Hematopoietic multipotent progenitor cell treated with erythropoietin and hydrocortisone succinate and interleukin-3 and kit ligand, for 15 days (in vitro differentiated cells): ENCODE data around the gene ADGRD1.

Experiments used
- DNase-seq: peaks from one replicate; pipeline ENCODE4 v3.0.0-alpha.2; 2015; ENCODE audit warnings: low spot score

ADGRD1 gene

DNA sequence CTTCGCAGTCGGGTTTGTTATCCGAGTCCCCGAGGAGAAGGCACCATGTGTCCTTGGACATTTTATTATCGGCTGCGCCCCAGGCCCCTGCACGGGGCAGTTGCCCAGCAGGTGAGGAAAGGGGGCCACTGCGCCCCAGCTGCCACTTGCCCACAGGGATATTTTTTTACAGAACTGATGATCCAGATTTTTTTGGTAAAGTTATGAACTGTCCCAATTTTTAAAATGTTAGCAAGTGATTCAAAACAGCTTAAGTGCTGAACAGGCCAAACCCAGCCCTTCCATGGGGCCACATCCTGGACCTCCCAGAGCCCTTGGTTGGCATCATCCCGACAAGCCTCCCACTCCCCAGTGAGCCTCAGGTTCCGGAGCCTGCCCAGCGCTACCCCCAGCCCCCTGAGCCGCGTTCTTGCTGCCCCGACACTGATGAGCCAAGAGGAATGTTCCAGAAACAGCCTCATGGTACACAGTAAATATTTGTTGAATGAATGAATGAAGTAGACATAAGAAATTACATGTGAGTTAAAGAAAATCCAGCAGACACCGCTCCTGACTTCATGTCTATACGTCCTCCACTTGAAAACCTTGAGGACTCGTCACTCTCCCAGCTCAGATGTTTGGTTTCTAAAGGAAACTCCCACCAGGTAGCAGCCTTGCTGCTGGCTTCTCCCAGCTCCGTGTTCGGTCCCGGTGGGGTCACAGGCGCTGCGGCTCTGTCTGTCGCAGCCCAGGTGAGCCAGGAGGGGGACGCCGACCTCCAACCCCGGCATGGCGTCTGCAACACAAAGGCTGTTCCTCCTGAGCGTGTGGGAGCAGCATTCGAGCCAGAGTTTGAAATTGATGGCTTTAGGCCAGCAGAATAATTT, 88.5 kb downstream of the ADGRD1 start:
- no peak for DNase-seq

DNA sequence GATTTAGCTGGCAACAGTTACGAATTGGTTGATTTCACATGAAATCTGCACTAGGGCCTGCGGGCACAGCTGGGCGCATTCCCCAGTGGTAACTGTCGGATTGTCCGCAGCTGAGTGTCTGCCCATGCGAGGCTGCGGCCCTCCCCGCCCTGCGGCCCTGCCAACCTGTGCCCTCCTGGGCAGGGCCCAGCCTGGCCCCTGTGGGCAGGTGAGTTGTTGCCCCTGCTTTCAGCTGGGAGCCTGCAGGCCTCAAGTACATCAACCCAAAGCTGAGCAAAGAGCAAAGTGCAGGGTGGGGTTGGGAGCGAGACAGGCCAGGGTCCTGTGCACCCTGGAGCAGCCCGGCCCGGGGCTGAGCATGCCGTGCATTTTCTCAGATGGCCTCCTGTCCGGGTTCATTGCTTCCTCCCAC, 89.1 kb downstream of the ADGRD1 start:
- DNase-seq = no peak

DNA sequence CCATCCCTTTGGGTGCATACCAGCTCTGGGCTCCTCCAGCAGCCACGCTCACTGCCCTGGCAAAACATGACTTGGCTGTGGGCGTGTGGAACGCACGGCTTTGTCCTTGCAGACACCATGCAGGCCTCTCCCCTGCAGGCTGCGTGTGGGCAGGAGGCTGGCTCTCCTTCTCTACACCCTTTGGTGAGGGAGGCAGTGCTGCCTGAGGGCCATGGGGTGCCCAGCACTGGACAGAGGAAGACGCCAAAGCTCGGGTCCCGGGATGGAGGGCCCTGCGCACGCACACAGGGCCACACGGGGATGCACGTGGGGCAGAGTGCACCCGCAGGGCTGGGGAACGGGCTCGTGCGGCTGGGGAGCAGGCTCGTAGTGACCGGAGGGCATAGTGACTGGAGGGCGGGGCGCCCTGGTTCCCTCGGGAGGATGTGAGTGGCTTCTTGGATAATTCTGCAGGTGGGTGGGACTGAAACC, 89.7 kb downstream of the ADGRD1 start:
- DNase-seq = no peak

DNA sequence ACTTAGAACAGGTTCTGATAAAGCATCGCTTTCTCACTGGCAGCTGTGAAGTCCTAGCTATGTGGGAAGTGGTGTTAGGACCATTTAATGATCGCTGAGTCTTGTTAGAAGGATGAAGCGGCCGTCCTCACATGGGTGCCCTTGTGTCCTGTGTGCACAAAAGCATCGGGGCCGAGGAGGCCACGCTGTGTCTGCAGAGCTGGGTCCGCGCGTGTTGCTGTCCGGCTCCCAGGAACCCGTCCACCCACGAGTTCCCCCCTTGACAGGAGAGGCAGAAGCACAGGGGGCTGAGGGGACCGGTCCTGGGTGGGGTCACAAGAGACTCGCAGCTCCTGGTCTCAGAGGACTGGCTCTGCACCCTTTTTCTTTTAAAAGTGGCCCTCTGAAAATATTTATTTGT, 90.4 kb downstream of the ADGRD1 start:
- no peak for DNase-seq

DNA sequence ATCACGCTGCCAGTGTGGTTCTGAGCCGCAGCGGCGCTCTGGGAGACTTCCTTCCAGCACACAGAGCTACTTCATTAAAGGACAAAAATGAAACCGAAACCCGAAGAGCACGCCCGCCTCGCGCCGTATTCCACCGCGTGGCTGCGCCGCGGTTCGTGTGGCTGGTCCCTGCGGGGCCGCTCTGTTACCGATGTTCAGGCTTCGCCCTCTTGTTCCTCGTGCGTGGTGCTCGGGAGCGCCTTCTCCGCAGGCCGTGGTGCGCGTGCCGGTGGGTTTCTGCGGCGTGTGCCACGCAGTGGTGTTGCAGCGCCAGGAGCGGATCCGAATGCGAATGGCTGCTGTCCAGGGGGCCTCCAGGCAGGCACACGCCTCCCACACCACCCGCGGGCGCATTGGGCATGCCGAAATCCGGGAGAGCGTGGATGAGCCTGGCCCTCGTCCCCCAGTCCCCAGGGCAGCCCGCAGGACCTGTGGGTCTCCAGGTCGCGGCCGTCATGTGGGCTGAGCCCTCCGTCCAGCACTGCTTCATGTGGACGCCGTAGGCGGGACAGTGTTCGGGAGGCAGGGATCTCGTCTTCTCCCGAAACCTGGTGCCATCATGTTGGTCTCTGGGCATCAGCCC, 91.2 kb downstream of the ADGRD1 start:
- DNase-seq = no peak

DNA sequence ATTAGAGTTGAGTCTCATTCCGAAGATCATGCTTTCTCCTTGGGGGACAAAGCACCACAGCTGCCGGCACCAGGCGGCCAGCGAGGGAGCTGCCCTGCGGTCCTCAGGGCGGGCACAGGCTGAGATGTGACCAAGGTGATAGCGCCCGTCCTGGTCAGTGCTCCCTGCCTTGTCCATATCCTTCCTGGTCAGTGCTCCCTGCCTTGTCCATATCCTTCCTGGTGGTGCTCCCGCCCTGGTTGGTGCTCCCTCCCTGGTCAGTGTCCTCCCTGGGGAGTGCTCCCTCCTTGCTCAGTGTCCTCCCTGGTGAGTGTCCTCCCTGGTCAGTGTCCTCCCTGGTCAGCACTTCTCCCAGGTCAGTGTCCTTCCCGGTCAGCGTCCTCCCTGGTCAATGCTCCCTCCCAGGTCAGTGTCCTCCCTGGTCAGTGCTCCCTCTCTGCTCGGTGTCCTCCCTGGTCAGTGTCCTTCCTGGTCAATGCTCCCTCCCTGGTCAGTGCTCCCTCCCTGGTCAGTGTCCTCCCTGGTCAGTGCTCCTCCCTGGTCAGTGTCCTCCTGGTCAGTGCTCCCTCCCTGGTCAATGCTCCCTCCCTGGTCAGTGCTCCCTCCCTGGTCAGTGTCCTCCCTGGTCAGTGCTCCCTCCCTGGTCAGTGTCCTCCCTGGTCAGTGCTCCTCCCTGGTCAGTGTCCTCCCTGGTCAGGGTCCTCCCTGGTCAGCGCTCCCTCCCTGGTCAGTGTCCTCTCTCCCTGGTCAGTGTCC, 92.2 kb downstream of the ADGRD1 start:
- no peak for DNase-seq

DNA sequence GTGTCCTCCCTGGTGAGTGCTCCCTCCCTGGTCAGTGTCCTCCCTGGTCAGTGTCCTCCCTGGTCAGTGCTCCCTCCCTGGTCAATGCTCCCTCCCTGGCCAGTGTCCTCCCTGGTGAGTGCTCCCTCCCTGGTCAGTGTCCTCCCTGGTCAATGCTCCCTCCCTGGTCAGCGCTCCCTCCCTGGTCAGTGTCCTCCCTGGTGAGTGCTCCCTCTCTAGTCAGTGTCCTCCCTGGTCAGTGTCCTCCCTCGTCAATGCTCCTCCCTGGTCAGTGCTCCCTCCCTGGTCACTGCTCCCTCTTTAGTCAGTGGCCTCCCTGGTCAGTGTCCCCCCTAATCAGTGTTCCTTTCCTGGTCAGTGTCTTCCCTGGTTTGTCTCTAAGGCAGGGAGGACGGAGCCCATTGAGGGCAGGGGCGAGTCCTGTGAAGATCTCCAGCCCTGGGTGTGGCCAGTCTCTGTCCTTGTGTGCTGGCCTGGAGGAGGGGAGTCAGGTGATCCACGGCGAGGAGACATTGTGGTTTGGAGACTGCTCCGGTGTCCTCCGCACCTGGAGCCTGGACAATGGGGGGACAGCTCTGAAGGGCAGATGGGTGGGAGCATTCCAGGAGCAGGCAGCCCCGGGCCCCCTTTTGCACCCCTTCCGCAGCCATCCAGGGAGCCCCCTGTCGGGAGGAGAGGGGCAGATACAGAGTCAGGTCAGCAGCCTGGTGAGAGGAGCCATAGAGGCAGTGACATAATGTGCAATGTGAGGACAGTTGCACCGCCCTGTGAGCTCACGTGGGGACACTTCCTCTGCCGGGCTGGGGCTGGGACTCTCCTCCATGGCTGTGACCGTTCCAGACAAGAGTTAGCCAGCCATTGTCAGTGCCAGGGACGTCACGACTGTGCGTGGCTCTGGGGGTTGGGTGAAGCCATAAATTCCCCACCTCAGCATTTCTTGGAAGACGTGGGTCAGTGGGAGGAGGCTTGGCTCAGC, 93.4 kb downstream of the ADGRD1 start:
- no peak for DNase-seq

DNA sequence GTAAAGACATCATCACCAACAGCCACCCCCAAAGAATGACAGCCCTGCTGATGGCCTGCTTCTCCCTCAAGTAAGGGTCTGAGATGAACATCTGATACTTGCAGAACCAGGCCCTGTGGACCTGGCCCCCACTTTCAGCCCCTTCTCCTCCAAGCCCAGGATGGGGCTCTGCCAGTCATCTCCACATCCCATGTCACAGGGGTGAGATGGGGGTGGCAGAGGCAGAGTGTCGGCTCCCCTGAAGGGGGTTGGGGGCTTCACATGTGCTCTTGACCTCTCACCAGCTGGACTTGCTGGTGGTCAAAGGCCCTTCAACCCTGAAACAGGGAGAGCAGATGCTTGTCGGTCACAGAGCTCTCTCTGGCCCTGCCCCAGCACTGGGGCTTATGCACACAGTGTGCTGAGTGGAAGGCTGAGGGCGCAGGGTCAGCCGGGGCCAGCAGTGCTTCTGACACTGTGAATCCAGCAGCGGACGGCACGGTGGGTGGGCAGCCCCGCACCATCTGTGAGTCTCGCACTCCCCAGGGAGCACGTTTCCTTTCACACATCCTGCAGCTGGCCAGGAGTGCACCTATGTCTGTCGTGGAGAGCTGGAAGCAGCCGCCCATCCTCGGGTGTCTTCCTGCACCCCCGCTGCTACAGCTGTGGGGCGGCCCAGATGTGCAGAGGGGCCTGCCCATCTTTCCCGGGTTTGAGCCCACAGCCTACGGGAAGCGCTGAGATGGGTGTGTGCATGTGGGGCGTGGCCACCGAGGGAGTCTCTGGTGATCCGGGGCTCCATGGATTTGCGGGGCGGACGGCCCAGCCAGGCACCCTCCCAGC, 94.3 kb downstream of the ADGRD1 start:
- no peak for DNase-seq

DNA sequence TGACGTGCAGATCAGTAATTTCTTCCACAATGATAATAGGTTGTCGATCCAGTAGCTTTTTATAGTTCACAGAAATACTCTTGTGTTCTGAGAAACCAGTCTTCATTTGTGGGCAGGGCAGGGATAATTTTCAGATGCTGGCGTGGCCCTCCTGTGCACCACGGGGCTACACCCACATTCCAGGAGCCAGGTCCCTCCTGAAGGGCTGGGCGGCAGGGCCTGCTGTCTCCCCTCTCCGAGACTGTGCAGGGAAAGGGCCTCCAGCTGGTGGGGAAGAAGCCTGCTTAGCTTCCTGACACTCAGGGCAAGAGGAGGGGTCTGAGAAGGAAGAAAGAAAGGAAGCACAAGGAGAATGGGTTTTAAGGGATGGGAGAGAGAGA, 94.9 kb downstream of the ADGRD1 start:
- no peak for DNase-seq

DNA sequence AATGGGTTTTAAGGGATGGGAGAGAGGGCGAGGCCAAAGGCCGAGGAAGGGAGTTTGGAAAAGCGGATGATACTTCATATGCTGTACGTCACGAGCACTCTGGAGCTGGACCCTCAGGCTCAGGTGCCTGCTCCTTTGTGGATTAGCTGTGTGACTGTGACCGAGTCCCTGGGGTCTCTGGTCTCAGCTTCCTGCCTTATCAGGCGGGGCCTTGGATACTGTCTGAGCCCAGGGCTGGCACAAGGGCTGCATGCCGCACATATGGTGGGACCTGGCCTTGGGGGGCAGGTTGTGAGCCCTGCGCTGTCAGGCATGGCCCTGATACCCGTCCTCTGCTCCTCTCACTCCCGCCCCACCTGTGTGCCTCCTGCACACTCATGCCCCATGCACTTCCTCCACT, 95.3 kb downstream of the ADGRD1 start:
- no peak for DNase-seq

DNA sequence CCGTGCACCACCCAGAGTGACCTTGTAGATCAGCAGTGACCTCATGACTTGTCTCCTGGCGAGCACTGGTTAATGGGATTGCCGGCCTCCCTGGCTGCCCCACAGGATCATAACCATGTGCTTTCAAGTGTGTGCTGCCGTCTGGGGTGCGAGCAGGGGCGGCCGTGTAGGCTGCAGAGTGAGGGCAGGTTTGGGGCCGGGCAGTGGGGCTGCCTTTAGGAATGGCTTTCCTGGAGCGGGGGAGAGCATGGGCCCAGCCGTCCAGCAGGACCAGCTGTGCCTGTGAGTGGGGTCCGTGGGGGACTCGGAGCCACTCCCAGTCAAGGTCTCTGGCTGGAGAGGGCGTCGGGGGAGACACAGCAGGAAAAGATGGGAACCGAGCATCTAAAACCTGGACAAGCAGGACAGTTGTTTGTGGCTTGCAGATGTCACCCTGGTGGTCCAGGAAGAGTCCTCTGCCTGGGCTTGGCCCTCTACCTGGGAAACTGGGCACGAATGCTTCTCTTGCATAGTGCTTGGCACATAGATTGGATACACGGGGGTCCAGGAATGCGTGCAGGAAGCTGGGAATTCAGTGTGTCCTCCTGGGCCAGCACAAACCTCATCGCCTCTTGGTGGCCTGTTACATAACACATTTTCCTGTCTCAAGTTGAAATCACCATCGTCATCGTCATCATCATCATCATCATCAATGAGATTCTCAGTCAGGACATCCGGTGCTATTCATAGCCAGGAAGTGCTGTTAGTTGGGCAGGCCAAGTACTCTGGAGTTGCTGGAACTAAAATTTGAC, 96.0 kb downstream of the ADGRD1 start:
- no peak for DNase-seq

DNA sequence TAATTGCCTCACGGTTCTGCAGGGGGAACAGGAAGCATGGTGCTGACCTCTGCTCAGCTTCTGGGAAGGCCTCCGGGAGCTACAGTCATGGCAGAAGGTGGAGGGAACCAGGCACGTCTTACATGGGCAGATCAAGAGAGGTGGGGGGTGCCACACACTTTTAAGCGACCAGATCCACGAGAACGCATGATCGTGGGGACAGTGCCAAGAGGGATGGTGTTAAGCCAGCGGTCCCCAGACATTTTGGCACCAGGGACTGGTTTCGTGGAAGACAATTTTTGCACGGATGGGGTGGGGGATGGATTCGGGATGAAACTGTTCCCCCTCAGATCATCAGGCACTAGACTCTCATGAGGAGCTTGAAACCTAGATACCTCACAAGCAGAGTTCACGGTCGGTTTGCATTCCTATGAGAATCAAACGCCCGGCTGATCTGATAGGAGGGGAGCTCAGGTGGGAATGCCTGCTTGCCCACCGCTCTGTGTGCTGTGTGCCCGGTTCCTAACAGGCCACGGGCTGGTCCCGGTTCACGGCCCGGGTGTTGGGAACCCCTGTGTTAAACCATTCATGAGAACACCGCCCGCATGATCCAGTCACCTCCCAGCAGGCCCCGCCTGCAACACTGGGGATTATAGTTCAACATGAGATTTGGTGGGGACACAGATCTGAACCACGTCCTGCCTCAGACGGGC, 96.9 kb downstream of the ADGRD1 start:
- DNase-seq = no peak

DNA sequence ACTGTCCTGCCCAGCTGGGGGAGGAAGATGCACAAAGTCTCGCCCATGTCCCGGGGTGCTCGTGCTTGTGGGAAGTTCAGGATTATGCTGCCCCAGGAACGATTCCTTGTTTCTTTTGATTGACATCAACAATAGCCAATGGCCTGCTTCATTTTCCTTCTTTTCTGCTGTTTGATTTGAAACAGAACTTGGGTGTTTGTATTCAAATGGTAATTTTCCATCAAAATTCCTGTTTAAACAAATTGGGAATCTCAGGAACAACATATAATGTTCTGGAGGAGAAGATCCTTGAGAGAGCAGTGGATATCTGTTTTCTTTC, 97.4 kb downstream of the ADGRD1 start:
- DNase-seq = no peak

DNA sequence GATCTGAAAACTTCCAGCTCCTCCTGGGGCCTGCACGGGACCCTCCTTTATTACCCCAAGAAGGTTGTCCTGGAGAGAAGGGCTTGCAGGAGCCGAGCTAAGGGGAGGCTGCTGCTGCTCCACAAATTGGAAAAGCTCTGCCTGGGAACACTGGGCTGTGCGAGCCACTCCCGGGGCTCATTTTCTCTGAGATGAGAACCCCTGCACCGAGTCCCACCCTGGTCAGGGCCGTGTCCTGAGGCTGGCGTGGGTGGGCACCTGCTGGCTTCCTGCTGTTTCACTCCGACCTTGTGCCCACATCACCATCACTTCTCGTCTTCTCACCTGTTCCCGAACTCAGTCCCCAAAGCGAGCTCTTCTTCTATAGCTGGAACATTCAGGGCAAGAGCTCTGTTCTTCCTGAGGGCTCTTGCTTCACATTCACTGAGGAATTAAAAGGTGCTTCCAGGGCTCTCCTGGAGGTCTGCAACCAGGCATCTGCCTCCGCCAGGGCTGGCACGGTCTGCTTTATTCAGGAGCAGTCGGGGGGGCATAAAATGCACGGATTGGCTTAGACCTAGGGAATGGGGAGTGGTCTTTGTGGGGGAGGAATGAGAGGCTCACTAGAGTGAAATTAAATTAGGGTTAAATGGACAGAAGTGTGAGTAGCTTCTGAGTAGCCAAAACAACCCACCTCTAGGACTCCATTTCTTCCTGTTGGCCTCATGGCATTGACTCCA, 98.5 kb downstream of the ADGRD1 start:
- DNase-seq = no peak

DNA sequence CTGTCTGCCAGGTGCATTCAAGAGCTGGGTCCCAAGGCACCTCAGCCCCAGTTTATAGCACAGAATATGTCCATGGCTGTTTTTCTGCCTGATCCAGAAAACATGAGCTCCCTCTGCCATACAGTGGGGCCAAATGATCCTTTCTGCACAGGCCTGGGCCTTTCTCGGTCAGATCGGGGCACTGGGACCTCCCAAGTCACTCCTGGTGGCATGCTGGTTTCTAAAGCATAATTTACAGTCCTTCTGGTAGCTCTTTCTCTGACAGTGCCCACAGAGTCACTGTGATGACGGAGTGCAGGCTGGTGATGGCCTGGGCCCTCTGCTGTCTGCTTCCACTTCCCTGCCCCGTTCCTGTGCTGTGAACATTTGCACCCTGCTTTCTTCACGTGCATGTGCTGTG, 99.2 kb downstream of the ADGRD1 start:
- DNase-seq = no peak

DNA sequence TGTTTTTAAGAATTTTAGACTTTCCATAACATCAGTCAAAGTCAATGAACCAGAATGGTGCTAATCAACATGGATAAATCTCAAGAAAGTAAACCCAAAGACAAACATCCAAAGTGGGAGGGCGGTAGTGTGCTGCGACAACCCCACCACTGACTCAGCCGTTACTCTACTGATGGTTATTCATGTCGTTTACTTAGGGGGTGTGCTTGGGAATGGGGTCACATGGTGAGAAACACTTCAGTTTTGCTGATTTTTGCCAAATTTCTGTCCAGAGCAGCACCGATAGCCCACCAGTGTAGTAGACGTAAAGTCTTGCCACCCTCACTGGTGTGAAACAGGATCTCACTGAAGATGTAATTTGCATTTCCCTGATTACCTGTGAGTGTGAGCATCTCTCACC, 99.9 kb downstream of the ADGRD1 start:
- DNase-seq = no peak

DNA sequence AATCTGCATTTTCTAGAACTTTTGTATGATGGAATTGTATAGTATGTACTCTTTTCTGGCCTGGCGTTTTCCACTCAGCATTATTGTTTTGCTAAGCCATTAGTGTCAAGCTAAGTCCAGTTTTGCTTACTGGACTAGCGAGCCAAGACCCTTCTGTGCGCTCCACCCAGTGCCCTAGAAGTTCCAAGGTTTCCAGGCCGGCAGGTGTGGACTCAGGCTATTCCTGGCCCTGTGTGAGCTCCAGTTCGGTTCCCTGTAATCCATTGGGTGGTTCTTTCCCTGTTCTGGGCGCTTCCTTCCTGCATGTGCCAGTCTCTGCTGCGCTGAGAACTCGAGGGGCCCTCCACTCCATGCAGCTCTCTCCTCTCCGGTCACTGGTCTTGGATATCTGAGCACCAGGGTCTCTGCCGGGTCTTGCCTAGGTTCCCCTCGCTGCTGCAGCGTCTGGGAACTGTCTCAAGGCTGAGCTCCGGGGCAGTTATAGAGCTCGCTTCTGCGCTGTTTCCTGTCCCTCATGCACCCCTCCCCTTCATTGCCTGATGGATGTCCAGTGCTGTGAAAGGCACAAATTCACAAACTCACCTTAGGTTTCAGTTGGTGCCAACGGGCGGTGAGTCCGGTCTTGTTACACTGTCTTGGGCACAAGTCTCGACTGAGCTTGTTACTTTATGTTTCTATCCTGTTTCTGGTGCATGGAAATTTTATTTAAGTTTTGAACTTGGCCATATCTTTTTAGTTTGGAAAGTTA, 100.8 kb downstream of the ADGRD1 start:
- no peak for DNase-seq

DNA sequence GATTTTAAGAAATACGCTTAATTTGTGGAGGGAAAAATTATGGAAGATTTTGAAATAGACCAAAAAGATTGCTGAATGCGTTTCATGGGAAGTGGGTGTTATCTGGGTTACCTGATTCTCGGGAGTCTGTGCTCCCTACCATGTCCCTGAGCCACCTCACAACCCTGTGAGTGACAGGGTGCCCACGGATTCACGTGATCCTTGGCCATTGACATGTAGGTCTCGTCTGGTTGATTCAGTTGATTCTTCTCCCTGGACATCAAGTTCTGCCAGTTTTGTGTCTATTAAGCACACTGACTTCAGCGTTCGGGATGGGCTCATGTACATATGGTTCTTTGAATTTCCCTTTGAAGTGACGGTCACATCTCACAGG, 101.4 kb downstream of the ADGRD1 start:
- no peak for DNase-seq
